ENCODE measurements around the gene PPP1R3C.

DNA sequence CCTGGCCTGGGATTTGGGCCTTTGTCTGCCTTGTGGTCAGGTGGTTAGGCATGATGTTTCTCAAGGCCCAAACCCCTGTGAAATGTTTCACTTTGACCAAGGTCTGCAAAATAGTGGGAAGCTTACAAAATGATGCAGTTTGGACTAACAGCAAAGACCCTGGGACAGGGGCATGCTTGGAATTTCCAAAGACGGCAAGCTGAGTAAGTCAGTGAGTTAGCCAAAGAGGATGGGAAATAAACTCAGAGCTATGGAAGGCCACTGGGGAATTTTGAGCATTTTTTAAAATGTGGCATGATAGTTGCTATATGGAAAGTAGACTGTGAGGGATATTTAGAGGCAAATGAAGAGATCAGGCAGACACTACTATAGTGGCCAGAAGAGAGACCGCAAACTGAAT is 31.6 kb upstream of the PPP1R3C start:
- TF ChIP-seq, protein P1, sequence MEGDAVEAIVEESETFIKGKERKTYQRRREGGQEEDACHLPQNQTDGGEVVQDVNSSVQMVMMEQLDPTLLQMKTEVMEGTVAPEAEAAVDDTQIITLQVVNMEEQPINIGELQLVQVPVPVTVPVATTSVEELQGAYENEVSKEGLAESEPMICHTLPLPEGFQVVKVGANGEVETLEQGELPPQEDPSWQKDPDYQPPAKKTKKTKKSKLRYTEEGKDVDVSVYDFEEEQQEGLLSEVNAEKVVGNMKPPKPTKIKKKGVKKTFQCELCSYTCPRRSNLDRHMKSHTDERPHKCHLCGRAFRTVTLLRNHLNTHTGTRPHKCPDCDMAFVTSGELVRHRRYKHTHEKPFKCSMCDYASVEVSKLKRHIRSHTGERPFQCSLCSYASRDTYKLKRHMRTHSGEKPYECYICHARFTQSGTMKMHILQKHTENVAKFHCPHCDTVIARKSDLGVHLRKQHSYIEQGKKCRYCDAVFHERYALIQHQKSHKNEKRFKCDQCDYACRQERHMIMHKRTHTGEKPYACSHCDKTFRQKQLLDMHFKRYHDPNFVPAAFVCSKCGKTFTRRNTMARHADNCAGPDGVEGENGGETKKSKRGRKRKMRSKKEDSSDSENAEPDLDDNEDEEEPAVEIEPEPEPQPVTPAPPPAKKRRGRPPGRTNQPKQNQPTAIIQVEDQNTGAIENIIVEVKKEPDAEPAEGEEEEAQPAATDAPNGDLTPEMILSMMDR (IDR thresholded peaks at IDR 0.05), result no peak
- no peak for TF ChIP-seq POLR2A (IDR thresholded peaks at IDR 0.05)
